HG03565 (cell line): ENCODE data around the gene ACOX1.

ENCODE experiments used
- ATAC-seq: cut with Tn5 transposase; IDR thresholded peaks from one replicate; pipeline ENCODE4 v1.9.1; 2021; ENCODE audit warnings: mild to moderate bottlenecking, moderate library complexity; ENCODE audit not compliant: unreplicated experiment

Gene ACOX1

GRCh38 chr17:76008630-76009425 lies 29.9 kb upstream of the ACOX1 start:
- ATAC-seq = no peak

GRCh38 chr17:76008208-76008607 lies 29.2 kb upstream of the ACOX1 start:
- no peak for ATAC-seq

- no peak for ATAC-seq
Observed at GRCh38 chr17:76007850-76008165, 28.8 kb upstream of the ACOX1 start.

- no peak for ATAC-seq
Observed at GRCh38 chr17:76007131-76007849, 28.3 kb upstream of the ACOX1 start.

- ATAC-seq = no peak
Observed at GRCh38 chr17:76005263-76006149, 26.5 kb upstream of the ACOX1 start.

- ATAC-seq = no peak
Observed at GRCh38 chr17:76004750-76005262, 25.8 kb upstream of the ACOX1 start.

GRCh38 chr17:76003915-76004314 lies 24.9 kb upstream of the ACOX1 start:
- ATAC-seq = no peak

- ATAC-seq = no peak
Observed at GRCh38 chr17:76002100-76002499, 23.1 kb upstream of the ACOX1 start.

- ATAC-seq = no peak
Observed at GRCh38 chr17:76000755-76001521, 22.0 kb upstream of the ACOX1 start, which contains the start of gene CDK3. Gene CDK3, plus strand, starts transcription at chr17:76000855. Its CDS starts 571 bp downstream, at chr17:76001426.

GRCh38 chr17:76000016-76000754 lies 21.2 kb upstream of the ACOX1 start:
- no peak for ATAC-seq

- no peak for ATAC-seq
Observed at GRCh38 chr17:75998327-75998795, 19.4 kb upstream of the ACOX1 start.

GRCh38 chr17:75996665-75997590 lies 18.0 kb upstream of the ACOX1 start:
- no peak for ATAC-seq

GRCh38 chr17:75995385-75995925 lies 16.5 kb upstream of the ACOX1 start:
- no peak for ATAC-seq

- no peak for ATAC-seq
Observed at GRCh38 chr17:75994802-75995370, 15.9 kb upstream of the ACOX1 start.

GRCh38 chr17:75991396-75991795 lies 12.4 kb upstream of the ACOX1 start:
- no peak for ATAC-seq

- ATAC-seq = no peak
Observed at GRCh38 chr17:75987041-75987440, 8.1 kb upstream of the ACOX1 start.

- no peak for ATAC-seq
Observed at GRCh38 chr17:75985986-75986385, 7.0 kb upstream of the ACOX1 start.
